ENCODE results near the gene ARMC5.

GRCh38 chr16:31467151-31467773 lies 8.0 kb downstream of the ARMC5 start:
- TF ChIP-seq TEAD4 (CRISPR knock-in tag; IDR thresholded peaks at IDR 0.05), result no peak
- TF ChIP-seq CBFB (CRISPR knock-in tag; IDR thresholded peaks at IDR 0.05; ENCODE audit: low read depth), result no peak
- no peak for TF ChIP-seq MAX (CRISPR knock-in tag; IDR thresholded peaks at IDR 0.05)
- TF ChIP-seq SP1 (CRISPR knock-in tag; conservative IDR thresholded peaks at IDR 0.05), result no peak
- no peak for TF ChIP-seq FOXP4 (CRISPR knock-in tag; IDR thresholded peaks at IDR 0.05)
- TF ChIP-seq NFYB (CRISPR knock-in tag; conservative IDR thresholded peaks at IDR 0.05; ENCODE audit: low read depth), result no peak
- TF ChIP-seq PREB (CRISPR knock-in tag; IDR thresholded peaks at IDR 0.05; ENCODE audit: borderline replicate concordance), result no peak
- TF ChIP-seq CTCF (IDR thresholded peaks at IDR 0.05), result no peak
- no peak for TF ChIP-seq USF1 (CRISPR knock-in tag; IDR thresholded peaks at IDR 0.05)
- no peak for TF ChIP-seq USF2 (CRISPR knock-in tag; IDR thresholded peaks at IDR 0.05)
- no peak for TF ChIP-seq IRF1 (CRISPR knock-in tag; IDR thresholded peaks at IDR 0.05)
- no peak for TF ChIP-seq ETV6 (CRISPR knock-in tag; IDR thresholded peaks at IDR 0.05)
- TF ChIP-seq FOXP1 (CRISPR knock-in tag; IDR thresholded peaks at IDR 0.05; ENCODE audit: borderline replicate concordance), result no peak
